Right atrium auricular region (tissue), 2 donors: ENCODE measurements around the gene RGS7BP. TPM values are rescaled to one million over a fixed set of nuclear protein-coding genes. Genes with fewer than 3 reads are reported as not detected.
"Not testable (repeated sequence)": the region's sequence is repeated elsewhere in the genome, so short reads cannot be mapped to it uniquely, and the experiment has no call there.

Experiments used
- DNase-seq: peaks from one replicate; pipeline ENCODE4 v3.0.0-alpha.2; 2019; ENCODE audit warnings: low spot score
- H3K27ac ChIP-seq, 2 donors: fragments of 200-600 bp; sonication (generic); 1 replicate in 1 of 2; 2 replicates in 1 of 2; pipeline ENCODE4 v1.5.1; 2016 to 2019
- H3K27me3 ChIP-seq, 2 donors: fragments of 200-600 bp; sonication (generic); one replicate each; pipeline versions ENCODE4 v1.5.1 to v1.6.0; 2017 to 2019
- H3K36me3 ChIP-seq: fragments of 200-600 bp; sonication (generic); one replicate; pipeline ENCODE4 v1.5.1; 2016
- H3K4me1 ChIP-seq, 2 donors: fragments of 200-600 bp; sonication (generic); one replicate each; pipeline versions ENCODE4 v1.5.1 to v1.6.0; 2017 to 2019
- H3K4me3 ChIP-seq, 2 donors: fragments of 200-600 bp; sonication (generic); 1 replicate in 1 of 2; 2 replicates in 1 of 2; pipeline ENCODE4 v1.5.1; 2017 to 2019; ENCODE audit warnings: mild to moderate bottlenecking in 1 of 2, moderate library complexity in 1 of 2
- H3K9me3 ChIP-seq, 2 donors: fragments of 200-600 bp; sonication (generic); one replicate each; pipeline ENCODE4 v1.5.1; 2019
- total RNA-seq, 2 donors: library from RNA; depleted of rRNA; stranded (reverse); fragments of >200 nt; gene quantifications; one replicate each; pipeline ENCODE4 v1.1.0, GENCODE V29; 2016
- TF ChIP-seq, protein P1 (sequence below), 2 donors: fragments of 200-600 bp; sonication (generic); IDR thresholded peaks; one replicate each; pipeline ENCODE4 v1.5.1; 2019; ENCODE audit warnings: antibody characterized with exemption in 2 of 2

Gene RGS7BP
- total RNA-seq, 2 donors from 2014 or later: 2.4 to 3.6 TPM

DNA sequence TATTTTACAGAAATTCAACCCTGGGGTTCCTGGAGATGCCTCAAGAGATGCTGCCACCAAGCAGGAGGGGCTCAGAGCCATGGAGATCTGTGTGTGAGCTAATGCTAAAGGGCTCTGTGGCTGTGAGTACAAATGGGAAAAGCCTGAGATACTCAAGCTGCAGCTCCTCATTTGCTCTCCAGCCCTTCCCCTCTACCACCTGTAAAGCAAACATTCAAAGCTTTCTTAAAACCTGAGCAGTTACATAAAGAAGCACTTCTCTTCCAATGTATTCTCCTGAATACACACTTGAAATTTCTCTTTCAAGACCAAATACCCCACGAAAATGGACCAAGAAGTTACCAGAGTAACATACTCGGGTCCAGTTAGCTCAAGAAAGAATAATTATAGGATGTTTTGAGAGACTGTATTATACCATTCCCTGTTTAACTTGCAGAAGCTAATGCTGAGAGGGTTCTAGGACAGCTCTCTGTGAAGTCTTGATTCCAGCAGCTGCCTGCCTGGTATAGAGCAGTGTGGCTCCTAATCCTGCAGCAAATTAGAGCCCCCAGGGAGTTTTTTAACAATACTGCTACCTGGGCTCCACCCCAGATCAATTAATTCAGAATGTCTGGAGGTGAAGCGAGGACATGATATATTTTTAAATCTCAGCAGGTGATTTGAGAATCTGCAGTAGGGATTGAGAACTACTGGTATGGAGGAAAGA lies 21.1 kb downstream of the RGS7BP start:
- H3K4me3 ChIP-seq: no peak overlapping the region
- TF ChIP-seq, protein P1, sequence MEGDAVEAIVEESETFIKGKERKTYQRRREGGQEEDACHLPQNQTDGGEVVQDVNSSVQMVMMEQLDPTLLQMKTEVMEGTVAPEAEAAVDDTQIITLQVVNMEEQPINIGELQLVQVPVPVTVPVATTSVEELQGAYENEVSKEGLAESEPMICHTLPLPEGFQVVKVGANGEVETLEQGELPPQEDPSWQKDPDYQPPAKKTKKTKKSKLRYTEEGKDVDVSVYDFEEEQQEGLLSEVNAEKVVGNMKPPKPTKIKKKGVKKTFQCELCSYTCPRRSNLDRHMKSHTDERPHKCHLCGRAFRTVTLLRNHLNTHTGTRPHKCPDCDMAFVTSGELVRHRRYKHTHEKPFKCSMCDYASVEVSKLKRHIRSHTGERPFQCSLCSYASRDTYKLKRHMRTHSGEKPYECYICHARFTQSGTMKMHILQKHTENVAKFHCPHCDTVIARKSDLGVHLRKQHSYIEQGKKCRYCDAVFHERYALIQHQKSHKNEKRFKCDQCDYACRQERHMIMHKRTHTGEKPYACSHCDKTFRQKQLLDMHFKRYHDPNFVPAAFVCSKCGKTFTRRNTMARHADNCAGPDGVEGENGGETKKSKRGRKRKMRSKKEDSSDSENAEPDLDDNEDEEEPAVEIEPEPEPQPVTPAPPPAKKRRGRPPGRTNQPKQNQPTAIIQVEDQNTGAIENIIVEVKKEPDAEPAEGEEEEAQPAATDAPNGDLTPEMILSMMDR (IDR thresholded peaks at IDR 0.05): no peak
- no peaks in the 10 kb centered on the region for H3K27me3 ChIP-seq
- no peak for DNase-seq
- H3K9me3 ChIP-seq: no peaks in the 10 kb centered on the region
- H3K36me3 ChIP-seq: no peaks in the 10 kb centered on the region
- H3K27ac ChIP-seq: no peak overlapping the region
- H3K4me1 ChIP-seq: no peaks in the 10 kb centered on the region

DNA sequence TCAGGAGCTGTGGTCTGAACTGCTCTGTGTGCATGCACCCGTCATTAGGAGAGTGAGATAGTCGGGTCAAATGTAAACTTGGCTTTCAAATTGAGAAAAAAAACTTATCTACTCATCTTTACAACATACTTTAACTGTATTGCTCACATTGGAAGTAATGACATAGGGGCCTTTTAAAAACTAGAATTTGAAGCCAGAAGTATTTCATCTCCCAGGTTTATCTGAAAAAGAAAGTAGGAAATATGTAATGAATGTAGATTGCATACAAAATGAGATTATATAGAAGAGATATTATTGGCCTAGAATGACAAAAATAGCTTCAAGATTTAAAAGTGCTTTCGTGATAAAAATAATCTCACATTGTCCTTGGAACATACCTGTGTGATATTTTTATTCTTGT lies 24.3 kb downstream of the RGS7BP start:
- H3K27ac ChIP-seq: no peak overlapping the region
- H3K36me3 ChIP-seq: no peaks in the 10 kb centered on the region
- TF ChIP-seq, protein P1 (IDR thresholded peaks at IDR 0.05): no peak
- no peaks in the 10 kb centered on the region for H3K27me3 ChIP-seq
- no peaks in the 10 kb centered on the region for H3K9me3 ChIP-seq
- no peaks in the 10 kb centered on the region for H3K4me1 ChIP-seq
- H3K4me3 ChIP-seq: no peak overlapping the region
- no peak for DNase-seq

DNA sequence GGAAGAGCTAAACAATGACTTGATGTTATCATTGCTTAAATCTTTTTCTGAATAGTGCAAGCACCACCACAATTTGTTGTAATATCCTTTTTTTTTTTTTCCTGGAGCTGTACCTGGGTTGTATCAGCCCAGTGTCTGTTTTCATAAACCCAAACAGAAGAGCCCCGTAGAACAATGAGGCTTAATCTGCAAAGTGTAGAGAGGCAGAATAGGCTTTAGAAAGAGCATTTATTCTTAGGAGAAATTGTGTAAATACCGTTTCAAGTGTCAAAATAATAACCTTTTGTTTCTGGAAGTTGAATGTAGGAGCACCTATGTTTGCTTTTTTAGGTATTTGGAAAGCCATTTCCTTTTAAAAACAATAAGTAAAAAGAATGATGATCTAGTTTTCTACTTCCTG lies 26.4 kb downstream of the RGS7BP start:
- Histone ChIP-seq H3K27ac (no peak overlapping the region), H3K4me3 (no peak overlapping the region), H3K4me1 (no peaks in the 10 kb centered on the region), H3K9me3 (no peaks in the 10 kb centered on the region), H3K36me3 (no peaks in the 10 kb centered on the region), H3K27me3 (no peaks in the 10 kb centered on the region)
- TF ChIP-seq, protein P1 (IDR thresholded peaks at IDR 0.05): no peak
- DNase-seq: no peak

DNA sequence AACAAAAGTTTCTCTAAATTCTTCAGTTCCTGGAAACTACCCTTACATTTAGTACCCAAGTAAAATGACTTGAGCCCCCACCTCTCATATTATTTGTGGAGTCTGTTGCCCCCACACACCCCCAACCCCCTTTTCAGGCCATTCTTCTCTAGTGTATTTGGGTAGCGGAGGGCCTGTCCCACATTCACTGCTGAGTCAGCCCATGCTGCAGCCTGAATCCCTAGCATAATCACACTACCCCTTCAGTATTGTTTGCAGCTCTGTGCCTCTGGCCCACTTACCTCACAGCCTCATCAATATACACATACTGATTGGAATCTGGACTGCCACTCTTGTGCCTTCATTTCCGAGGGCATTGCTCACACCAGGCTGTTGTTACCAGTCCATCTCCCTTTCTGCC lies 26.8 kb downstream of the RGS7BP start:
- no peak for DNase-seq
- Histone ChIP-seq H3K4me3 (no peak overlapping the region), H3K27ac (no peak overlapping the region), H3K27me3 (no peaks in the 10 kb centered on the region), H3K4me1 (no peaks in the 10 kb centered on the region), H3K36me3 (no peaks in the 10 kb centered on the region), H3K9me3 (no peaks in the 10 kb centered on the region)
- TF ChIP-seq, protein P1 (IDR thresholded peaks at IDR 0.05): no peak

DNA sequence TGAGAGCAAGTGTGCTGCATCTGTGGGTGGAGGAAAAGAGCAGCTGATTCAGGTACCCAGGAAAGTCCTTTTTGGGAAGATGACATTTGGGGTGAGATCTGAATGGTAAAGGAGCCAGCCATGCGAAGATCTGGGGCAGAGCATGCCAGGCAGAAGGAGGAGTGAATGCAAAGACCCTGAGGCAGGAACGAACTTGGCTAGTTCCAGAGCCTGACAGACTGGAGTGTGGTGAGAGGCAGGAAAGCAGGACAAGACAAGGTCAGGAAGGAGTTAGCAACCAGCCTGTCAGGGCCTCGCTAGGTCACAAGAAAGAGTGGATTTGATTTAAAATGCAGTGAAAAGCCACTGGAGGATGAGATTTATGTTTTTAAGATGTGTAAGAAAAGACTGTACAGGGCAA lies 28.2 kb downstream of the RGS7BP start:
- H3K9me3 ChIP-seq: no peaks in the 10 kb centered on the region
- H3K4me3 ChIP-seq: no peak overlapping the region
- H3K27ac ChIP-seq: no peak overlapping the region
- TF ChIP-seq, protein P1 (IDR thresholded peaks at IDR 0.05): no peak
- no peak for DNase-seq
- H3K27me3 ChIP-seq: no peaks in the 10 kb centered on the region
- H3K36me3 ChIP-seq: no peaks in the 10 kb centered on the region
- H3K4me1 ChIP-seq: no peaks in the 10 kb centered on the region

DNA sequence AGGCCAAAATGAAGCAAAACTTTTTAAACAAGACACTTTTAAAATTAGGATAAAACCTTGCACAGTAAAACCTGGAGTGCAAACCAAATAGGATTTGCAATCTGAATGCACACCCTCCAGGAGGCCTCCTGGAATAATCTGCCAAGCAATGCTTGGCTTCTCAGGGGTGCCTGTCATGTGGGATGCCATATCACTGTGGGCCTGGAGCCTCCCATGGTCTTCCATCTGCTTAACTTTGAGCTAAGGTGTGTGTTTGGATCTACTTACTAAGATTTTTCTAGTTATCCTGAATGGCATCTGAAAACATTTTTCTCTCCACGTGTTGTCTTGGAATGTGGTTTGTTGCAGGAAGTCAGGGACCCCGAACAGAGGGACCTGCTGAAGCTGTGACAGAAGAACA lies 52.1 kb downstream of the RGS7BP start:
- no peaks in the 10 kb centered on the region for H3K36me3 ChIP-seq
- H3K9me3 ChIP-seq: peaks cover 0 to 8% of the 10 kb centered on the region in 2 donors
- no peak for DNase-seq
- TF ChIP-seq, protein P1 (IDR thresholded peaks at IDR 0.05): no peak
- no peak overlapping the region for H3K4me3 ChIP-seq
- no peaks in the 10 kb centered on the region for H3K27me3 ChIP-seq
- H3K4me1 ChIP-seq: no peaks in the 10 kb centered on the region
- no peak overlapping the region for H3K27ac ChIP-seq

DNA sequence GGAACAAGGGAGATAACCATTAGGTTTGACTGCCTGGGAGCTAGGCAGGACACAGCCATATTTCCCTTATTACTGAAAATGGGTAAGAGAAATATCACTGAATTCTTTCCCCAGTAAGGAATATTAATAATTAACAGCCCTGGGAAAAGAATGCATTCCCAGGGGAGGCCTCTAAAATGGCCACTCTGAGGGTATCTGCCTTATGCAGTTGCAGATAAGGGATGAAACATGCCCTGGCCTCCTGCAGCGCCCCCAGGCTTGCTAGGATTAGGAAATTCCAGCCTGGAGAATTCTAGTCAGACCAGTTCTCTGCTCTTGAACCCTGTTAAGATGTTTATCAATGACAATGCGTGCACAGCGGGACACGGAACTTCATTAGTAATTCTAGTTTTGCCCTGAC lies 52.8 kb downstream of the RGS7BP start:
- not testable (repeated sequence) for H3K27me3 ChIP-seq, H3K9me3 ChIP-seq, H3K4me1 ChIP-seq, H3K36me3 ChIP-seq, DNase-seq, H3K27ac ChIP-seq, H3K4me3 ChIP-seq
